HEK293 (cell line): ENCODE results near the gene ZNF154.
A peak's percentile ranks its signal among the peaks of the same experiment; 100 is the strongest.

Experiments
- AEBP2 ChIP-seq: fragments of 450-650 bp; formaldehyde crosslinking; IDR thresholded peaks from 2 replicates; pipeline ENCODE4 v1.5.1; 2016; ENCODE audit warnings: missing biosample characterization, missing genetic modification characterization, borderline replicate concordance
- HOXA7 ChIP-seq: sonication (generic); formaldehyde crosslinking; IDR thresholded peaks from 2 replicates; pipeline ENCODE4 v1.8.1; 2022; ENCODE audit warnings: missing genetic modification reagents, borderline replicate concordance
- HOXD13 ChIP-seq: sonication (generic); formaldehyde crosslinking; IDR thresholded peaks from 2 replicates; pipeline ENCODE4 v1.8.0; 2022; ENCODE audit warnings: missing genetic modification reagents, borderline replicate concordance
- IKZF3 ChIP-seq: fragments of 450-650 bp; IDR thresholded peaks from 2 replicates; pipeline ENCODE4 v1.5.0; 2018; ENCODE audit warnings: missing biosample characterization, mild to moderate bottlenecking, missing genetic modification characterization, moderate library complexity
- OVOL3 ChIP-seq: fragments of 450-650 bp; formaldehyde crosslinking; IDR thresholded peaks from 2 replicates; pipeline ENCODE4 v1.5.1; 2016; ENCODE audit warnings: missing biosample characterization, missing genetic modification characterization
- PRDM6 ChIP-seq: fragments of 450-650 bp; formaldehyde crosslinking; IDR thresholded peaks from 2 replicates; pipeline ENCODE4 v1.5.1; 2017; ENCODE audit warnings: missing biosample characterization, missing genetic modification characterization
- REST ChIP-seq: fragments of 450-650 bp; formaldehyde crosslinking; IDR thresholded peaks from 2 replicates; pipeline ENCODE4 v1.5.1; 2016; ENCODE audit warnings: missing biosample characterization, missing genetic modification characterization
- SALL2 ChIP-seq: fragments of 450-650 bp; formaldehyde crosslinking; IDR thresholded peaks from 2 replicates; pipeline ENCODE4 v1.5.0; 2017; ENCODE audit warnings: missing biosample characterization, mild to moderate bottlenecking, missing genetic modification characterization, borderline replicate concordance
- SP7 ChIP-seq: fragments of 450-650 bp; formaldehyde crosslinking; IDR thresholded peaks from 2 replicates; pipeline ENCODE4 v1.5.1; 2016; ENCODE audit warnings: missing biosample characterization, missing genetic modification characterization
- TRIM28 ChIP-seq: IDR thresholded peaks from 2 replicates; pipeline ENCODE4 v1.6.1; 2011; ENCODE audit warnings: low read length, control low read depth, borderline replicate concordance
- ZBTB11 ChIP-seq: fragments of 450-650 bp; formaldehyde crosslinking; conservative IDR thresholded peaks from 2 replicates; pipeline ENCODE4 v1.5.1; 2016; ENCODE audit warnings: low read depth, missing biosample characterization, missing genetic modification characterization
- ZBTB20 ChIP-seq: fragments of 450-650 bp; formaldehyde crosslinking; IDR thresholded peaks from 2 replicates; pipeline ENCODE4 v1.5.1; 2016; ENCODE audit warnings: missing biosample characterization, missing genetic modification characterization
- ZBTB21 ChIP-seq: fragments of 450-650 bp; formaldehyde crosslinking; IDR thresholded peaks from 2 replicates; pipeline ENCODE4 v1.5.1; 2017; ENCODE audit warnings: missing biosample characterization, missing genetic modification characterization
- ZBTB26 ChIP-seq: fragments of 450-650 bp; formaldehyde crosslinking; optimal IDR thresholded peaks from 2 replicates; pipeline ENCODE3; 2016; ENCODE audit warnings: missing biosample characterization, mild to moderate bottlenecking, missing genetic modification characterization
- ZBTB8A ChIP-seq: fragments of 450-650 bp; formaldehyde crosslinking; IDR thresholded peaks from 2 replicates; pipeline ENCODE4 v1.5.1; 2016; ENCODE audit warnings: missing biosample characterization, missing genetic modification characterization
- ZNF2 ChIP-seq: fragments of 450-650 bp; formaldehyde crosslinking; IDR thresholded peaks from 2 replicates; pipeline ENCODE4 v1.5.1; 2016; ENCODE audit warnings: missing biosample characterization, missing genetic modification characterization
- ZNF26 ChIP-seq: fragments of 450-650 bp; formaldehyde crosslinking; IDR thresholded peaks from 2 replicates; pipeline ENCODE4 v1.5.1; 2016; ENCODE audit warnings: missing biosample characterization, missing genetic modification characterization
- ZNF423 ChIP-seq: fragments of 450-650 bp; formaldehyde crosslinking; IDR thresholded peaks from 2 replicates; pipeline ENCODE4 v1.5.1; 2016; ENCODE audit warnings: missing biosample characterization, missing genetic modification characterization
- ZNF510 ChIP-seq: fragments of 450-650 bp; formaldehyde crosslinking; IDR thresholded peaks from 2 replicates; pipeline ENCODE4 v1.5.1; 2018; ENCODE audit warnings: mild to moderate bottlenecking, missing genetic modification characterization, missing biosample characterization; ENCODE audit not compliant: insufficient replicate concordance
- ZNF544 ChIP-seq: fragments of 450-650 bp; formaldehyde crosslinking; IDR thresholded peaks from 2 replicates; pipeline ENCODE4 v1.5.0; 2017; ENCODE audit warnings: missing biosample characterization, missing genetic modification characterization
- ZNF580 ChIP-seq: fragments of 450-650 bp; formaldehyde crosslinking; IDR thresholded peaks from 2 replicates; pipeline ENCODE4 v1.5.1; 2016; ENCODE audit warnings: missing biosample characterization, missing genetic modification characterization
- ZNF692 ChIP-seq: fragments of 450-650 bp; formaldehyde crosslinking; IDR thresholded peaks from 2 replicates; pipeline ENCODE4 v1.5.1; 2016; ENCODE audit warnings: missing biosample characterization, missing genetic modification characterization
- ZNF701 ChIP-seq: fragments of 450-650 bp; formaldehyde crosslinking; IDR thresholded peaks from 2 replicates; pipeline ENCODE4 v1.5.1; 2016; ENCODE audit warnings: missing biosample characterization, missing genetic modification characterization
- ZNF777 ChIP-seq: fragments of 450-650 bp; formaldehyde crosslinking; IDR thresholded peaks from 2 replicates; pipeline ENCODE4 v1.5.1; 2017; ENCODE audit warnings: missing biosample characterization, missing genetic modification characterization, borderline replicate concordance
- ZNF792 ChIP-seq: fragments of 450-650 bp; formaldehyde crosslinking; IDR thresholded peaks from 2 replicates; pipeline ENCODE4 v1.5.1; 2016; ENCODE audit warnings: missing biosample characterization, missing genetic modification characterization
- ZNF843 ChIP-seq: fragments of 450-650 bp; formaldehyde crosslinking; IDR thresholded peaks from 2 replicates; pipeline ENCODE4 v1.5.1; 2016; ENCODE audit warnings: missing biosample characterization, missing genetic modification characterization

ZNF154 gene

GRCh38 chr19:57651654-57651996 lies 57.4 kb downstream of the ZNF154 start (continued):
- TF ChIP-seq ZBTB11 (0 out of 2 replicates have a peak, but pooled peaks have one; percentile 19), ZNF580 (no peak), ZBTB26 (no peak), IKZF3 (tag by site-specific recombination) (no peak), SALL2 (tag by site-specific recombination) (no peak), ZNF843 (tag by site-specific recombination) (no peak), AEBP2 (tag by site-specific recombination) (no peak), TRIM28 (no peak), OVOL3 (tag by site-specific recombination) (no peak), ZBTB21 (no peak), SP7 (tag by site-specific recombination) (0 out of 2 replicates have a peak, but pooled peaks have one; percentile 17), ZBTB20 (0 out of 2 replicates have a peak, but pooled peaks have one; percentile 44), REST (tag by site-specific recombination) (no peak), ZNF423 (no peak), ZNF701 (no peak; the same call in 1 of the 2 replicates), ZNF777 (tag by site-specific recombination) (no peak), ZNF544 (tag by site-specific recombination) (no peak), ZNF792 (tag by site-specific recombination) (no peak), HOXA7 (no peak), ZNF510 (no peak), ZNF2 (no peak), ZBTB8A (no peak), ZNF26 (tag by site-specific recombination) (no peak), ZNF692 (tag by site-specific recombination) (no peak), HOXD13 (no peak), PRDM6 (no peak)
